Measurements from ENCODE around the gene CDH7. TPM values are rescaled to one million over a fixed set of nuclear protein-coding genes. Genes with fewer than 3 reads are reported as not detected.

The CDH7 gene
- total RNA-seq, 1 donor = not detected

DNA sequence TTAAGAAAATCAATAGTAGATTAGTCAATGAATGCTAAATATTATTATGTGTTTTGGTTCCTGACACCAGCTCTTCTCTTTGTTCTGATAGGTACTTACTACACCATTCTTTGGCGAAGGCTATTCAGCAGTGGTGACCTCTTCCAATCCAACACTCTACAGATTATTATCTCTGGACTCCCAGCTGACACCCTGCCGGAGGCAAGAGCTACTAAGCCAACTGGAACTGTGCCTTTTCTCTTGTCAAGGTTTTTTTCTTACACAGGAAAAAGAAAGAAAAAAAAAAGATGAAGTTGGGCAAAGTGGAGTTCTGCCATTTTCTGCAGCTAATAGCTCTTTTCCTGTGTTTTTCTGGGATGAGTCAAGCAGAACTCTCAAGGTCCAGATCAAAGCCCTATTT is 11.7 kb downstream of the CDH7 start:
- H3K4me3 ChIP-seq (ENCODE audit: low read depth, low read length) = no peak overlapping the region
- TF ChIP-seq, protein P1, sequence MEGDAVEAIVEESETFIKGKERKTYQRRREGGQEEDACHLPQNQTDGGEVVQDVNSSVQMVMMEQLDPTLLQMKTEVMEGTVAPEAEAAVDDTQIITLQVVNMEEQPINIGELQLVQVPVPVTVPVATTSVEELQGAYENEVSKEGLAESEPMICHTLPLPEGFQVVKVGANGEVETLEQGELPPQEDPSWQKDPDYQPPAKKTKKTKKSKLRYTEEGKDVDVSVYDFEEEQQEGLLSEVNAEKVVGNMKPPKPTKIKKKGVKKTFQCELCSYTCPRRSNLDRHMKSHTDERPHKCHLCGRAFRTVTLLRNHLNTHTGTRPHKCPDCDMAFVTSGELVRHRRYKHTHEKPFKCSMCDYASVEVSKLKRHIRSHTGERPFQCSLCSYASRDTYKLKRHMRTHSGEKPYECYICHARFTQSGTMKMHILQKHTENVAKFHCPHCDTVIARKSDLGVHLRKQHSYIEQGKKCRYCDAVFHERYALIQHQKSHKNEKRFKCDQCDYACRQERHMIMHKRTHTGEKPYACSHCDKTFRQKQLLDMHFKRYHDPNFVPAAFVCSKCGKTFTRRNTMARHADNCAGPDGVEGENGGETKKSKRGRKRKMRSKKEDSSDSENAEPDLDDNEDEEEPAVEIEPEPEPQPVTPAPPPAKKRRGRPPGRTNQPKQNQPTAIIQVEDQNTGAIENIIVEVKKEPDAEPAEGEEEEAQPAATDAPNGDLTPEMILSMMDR (IDR thresholded peaks at IDR 0.05; ENCODE audit: insufficient read depth, low read length) = no peak

DNA sequence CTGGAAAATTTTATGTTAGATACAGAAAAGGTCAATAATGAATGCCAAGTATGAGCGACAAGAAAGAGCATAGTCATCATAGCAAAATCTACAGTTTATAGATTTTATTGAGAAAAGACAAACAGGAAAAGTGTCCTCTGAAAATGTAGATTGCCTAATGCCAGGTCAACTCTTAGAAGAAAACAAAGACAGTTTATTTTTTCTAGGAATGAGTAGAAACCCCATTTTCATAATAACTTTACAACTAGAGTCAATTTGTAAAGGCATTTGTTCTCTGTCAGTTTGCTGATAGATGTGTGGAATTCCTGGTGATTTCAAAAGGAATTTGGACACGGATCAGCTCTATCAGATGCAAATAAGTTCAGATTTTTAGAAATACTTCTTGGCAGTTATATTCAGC is 16.6 kb downstream of the CDH7 start:
- DNase-seq (ENCODE audit: low read depth) = no peak
- no peak overlapping the region for H3K4me3 ChIP-seq (ENCODE audit: low read depth, low read length)
- TF ChIP-seq, protein P1 (IDR thresholded peaks at IDR 0.05; ENCODE audit: insufficient read depth, low read length) = no peak

More for the DNA sequence above, 11.7 kb downstream of the CDH7 start:
- no peak for DNase-seq (ENCODE audit: low read depth)

DNA sequence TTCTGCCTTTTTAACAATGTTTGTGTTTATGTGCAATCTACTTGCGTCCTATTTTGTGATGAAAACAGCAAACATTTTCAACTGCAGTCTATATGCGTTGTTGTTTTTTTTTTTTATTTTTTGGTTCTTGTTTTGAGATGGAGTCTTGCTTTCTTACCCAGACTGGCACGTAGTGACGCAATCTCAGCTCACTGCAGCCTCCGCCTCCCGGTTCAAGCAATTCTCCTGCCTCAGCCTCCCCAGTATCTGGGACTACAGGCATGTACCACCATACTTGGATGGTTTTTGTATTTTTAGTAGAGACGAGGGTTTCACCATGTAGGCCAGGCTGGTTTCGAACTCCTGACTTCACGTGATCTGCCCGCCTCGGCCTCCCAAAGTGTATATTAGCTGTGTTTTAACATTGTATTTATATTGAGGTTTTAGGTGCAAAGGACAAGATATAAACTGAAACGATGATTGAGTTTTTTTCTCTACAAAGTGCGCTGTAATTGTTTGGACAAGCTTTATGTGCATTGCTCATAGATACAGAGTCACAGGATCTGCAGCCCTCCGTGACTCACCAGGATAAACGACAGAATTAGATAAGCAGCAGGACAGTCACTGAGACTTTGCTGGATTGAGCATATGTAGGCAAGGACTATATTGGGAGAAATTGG is 17.4 kb downstream of the CDH7 start:
- no peak overlapping the region for H3K4me3 ChIP-seq (ENCODE audit: low read depth, low read length)
- no peak for DNase-seq (ENCODE audit: low read depth)
- TF ChIP-seq, protein P1 (IDR thresholded peaks at IDR 0.05; ENCODE audit: insufficient read depth, low read length) = no peak

DNA sequence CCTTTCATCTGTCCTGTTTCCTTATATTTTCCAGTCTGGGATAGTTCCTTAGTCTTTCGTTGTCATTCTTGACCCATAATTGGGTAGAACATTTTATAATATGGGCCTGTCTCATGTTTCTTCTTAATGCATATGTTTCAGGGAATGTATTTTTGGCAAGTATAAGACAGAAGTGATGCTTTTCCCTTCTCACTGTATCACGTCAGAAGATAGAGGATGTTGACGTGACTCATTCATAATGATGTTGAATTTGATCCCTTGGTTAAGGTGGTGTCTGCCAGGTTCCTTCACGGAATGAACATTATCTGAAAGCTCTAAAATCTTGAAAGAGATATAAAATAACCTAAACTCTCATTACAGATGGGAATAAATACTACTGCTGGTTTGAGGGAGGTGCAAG is 18.8 kb downstream of the CDH7 start:
- TF ChIP-seq, protein P1 (IDR thresholded peaks at IDR 0.05; ENCODE audit: insufficient read depth, low read length) = no peak
- no peak for DNase-seq (ENCODE audit: low read depth)
- no peak overlapping the region for H3K4me3 ChIP-seq (ENCODE audit: low read depth, low read length)

DNA sequence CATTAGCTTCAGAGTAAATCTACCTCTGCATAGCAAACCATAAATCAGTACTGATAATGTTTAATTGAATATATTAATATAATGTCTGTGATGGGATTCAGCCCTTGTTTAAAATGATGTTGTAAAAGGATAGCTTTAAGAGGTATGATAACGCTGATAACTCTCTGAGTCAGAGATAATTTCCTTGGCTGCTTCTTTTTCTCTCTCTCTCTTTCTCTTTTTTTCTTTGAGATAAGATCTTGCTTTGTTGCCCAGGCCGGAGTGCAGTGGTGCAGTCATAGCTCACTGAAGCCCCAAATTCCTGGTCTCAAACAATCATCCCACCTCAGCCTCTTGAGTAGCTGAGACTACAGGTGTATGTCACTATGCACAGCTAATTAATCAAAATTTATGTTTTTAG is 35.7 kb downstream of the CDH7 start:
- DNase-seq (ENCODE audit: low read depth) = no peak
- H3K4me3 ChIP-seq (ENCODE audit: low read depth, low read length) = no peak overlapping the region
- TF ChIP-seq, protein P1 (IDR thresholded peaks at IDR 0.05; ENCODE audit: insufficient read depth, low read length) = no peak

DNA sequence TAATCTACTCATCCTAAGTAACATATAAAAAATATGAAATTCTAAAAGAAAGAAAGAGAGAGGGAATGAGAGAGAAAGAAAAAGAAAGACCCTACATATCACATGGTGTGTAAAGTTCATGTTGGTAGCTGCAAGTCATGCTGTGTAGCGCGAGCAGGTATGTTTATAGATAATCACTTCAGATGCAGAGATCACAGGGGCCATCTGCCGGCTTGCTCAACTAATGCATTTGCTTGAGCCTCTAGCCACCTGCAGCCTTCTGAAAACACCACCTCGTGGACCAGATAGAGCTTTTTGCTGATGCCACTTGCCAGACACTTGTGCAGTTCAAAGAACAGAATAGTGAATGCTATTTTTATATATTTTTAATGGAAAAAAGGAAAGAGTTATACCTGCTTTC is 37.6 kb downstream of the CDH7 start:
- no peak overlapping the region for H3K4me3 ChIP-seq (ENCODE audit: low read depth, low read length)
- DNase-seq (ENCODE audit: low read depth) = no peak
- TF ChIP-seq, protein P1 (IDR thresholded peaks at IDR 0.05; ENCODE audit: insufficient read depth, low read length) = no peak

DNA sequence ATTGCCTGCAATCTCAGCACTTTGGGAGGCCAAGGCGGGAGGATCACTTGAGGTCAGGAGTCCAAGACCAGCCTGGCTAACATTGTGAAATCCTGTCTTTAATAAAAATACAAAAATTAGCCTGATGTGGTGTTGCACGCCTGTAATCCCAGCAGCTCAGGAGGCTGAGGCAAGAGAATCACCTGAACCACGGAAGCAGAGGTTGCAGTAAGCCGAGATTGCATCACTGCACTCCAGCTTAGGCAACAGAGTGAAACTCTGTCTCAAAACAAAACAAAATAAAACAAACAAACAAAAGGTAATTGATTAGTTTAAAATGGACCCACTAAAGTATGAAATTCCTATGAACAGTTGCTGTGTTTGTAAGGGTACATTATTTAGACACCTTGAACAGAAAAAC is 39.8 kb downstream of the CDH7 start:
- DNase-seq (ENCODE audit: low read depth) = no peak
- no peak overlapping the region for H3K4me3 ChIP-seq (ENCODE audit: low read depth, low read length)
- TF ChIP-seq, protein P1 (IDR thresholded peaks at IDR 0.05; ENCODE audit: insufficient read depth, low read length) = no peak
